ENCODE results near the gene DOCK9. TPM values are rescaled to one million over a fixed set of nuclear protein-coding genes. Genes with fewer than 3 reads are reported as not detected.

The DOCK9 gene
- polyA plus RNA-seq, 1 donor (not counting 4 experiments of a cell fraction or from before 2014, with no cell fraction given): 110 TPM

DNA sequence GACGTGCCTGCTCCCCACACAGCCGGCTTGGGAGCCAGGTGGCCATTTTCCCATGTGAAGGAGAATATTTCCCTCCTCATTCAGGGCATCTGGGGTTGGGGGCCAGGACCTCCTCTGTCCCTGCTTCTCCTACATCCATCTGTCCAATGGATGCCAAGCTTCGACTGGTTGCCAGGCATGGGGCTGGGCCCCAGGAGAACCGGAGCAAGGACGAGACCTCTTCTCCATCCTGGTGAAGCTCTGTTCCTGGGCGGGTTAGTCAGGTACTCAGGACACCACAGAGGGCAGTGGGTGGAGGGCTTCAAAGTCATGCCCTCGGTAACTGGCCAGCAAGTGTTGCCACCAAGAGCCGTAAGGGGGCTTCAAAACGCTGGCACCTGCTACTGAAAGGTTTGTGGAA, 203.1 kb downstream of the DOCK9 start:
- no peaks in the 10 kb centered on the region for H4K20me1 ChIP-seq (ENCODE audit: control insufficient read depth, extremely low read depth, insufficient read depth, low read length)
- H3K27ac ChIP-seq (ENCODE audit: control insufficient read depth, insufficient read depth, low read length): no peak overlapping the region
- dilution Hi-C loops (cut with MboI; ENCODE audit: extremely low pct_ligation_motif_present, low sequenced_read_pairs): no loop called here
- no peak for FAIRE-seq
- H3K4me2 ChIP-seq (ENCODE audit: control insufficient read depth, extremely low read depth, insufficient read depth, low read depth, low read length): no peak overlapping the region
- TF ChIP-seq EZH2 (IDR thresholded peaks at IDR 0.05; ENCODE audit: low read length): no peak
- TF ChIP-seq, protein P1, sequence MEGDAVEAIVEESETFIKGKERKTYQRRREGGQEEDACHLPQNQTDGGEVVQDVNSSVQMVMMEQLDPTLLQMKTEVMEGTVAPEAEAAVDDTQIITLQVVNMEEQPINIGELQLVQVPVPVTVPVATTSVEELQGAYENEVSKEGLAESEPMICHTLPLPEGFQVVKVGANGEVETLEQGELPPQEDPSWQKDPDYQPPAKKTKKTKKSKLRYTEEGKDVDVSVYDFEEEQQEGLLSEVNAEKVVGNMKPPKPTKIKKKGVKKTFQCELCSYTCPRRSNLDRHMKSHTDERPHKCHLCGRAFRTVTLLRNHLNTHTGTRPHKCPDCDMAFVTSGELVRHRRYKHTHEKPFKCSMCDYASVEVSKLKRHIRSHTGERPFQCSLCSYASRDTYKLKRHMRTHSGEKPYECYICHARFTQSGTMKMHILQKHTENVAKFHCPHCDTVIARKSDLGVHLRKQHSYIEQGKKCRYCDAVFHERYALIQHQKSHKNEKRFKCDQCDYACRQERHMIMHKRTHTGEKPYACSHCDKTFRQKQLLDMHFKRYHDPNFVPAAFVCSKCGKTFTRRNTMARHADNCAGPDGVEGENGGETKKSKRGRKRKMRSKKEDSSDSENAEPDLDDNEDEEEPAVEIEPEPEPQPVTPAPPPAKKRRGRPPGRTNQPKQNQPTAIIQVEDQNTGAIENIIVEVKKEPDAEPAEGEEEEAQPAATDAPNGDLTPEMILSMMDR (optimal IDR thresholded peaks at IDR 0.05 in 1 of 3, IDR thresholded peaks at IDR 0.05 in 1 of 3, conservative IDR thresholded peaks at IDR 0.05 in 1 of 3; ENCODE audit: extremely low read depth in 1 of 3, insufficient read depth in 2 of 3, low read length in 3 of 3): no peak
- H3K79me2 ChIP-seq (ENCODE audit: control insufficient read depth, insufficient read depth, low read length): no peaks in the 10 kb centered on the region
- no peak overlapping the region for H3K9ac ChIP-seq (ENCODE audit: control insufficient read depth, extremely low read depth, insufficient read depth, low read length)
- no peak overlapping the region for H3K4me3 ChIP-seq (ENCODE audit: control insufficient read depth in 2 of 3, extremely low read depth in 1 of 3, insufficient read depth in 2 of 3, low read depth in 1 of 3, low read length in 3 of 3)
- H3K27me3 ChIP-seq (ENCODE audit: control insufficient read depth, extremely low read depth, insufficient read depth, low read length): no peaks in the 10 kb centered on the region
- H3K9me1 ChIP-seq (ENCODE audit: control insufficient read depth, extremely low read depth, insufficient read depth, low read length): no peaks in the 10 kb centered on the region
- H3K9me3 ChIP-seq (ENCODE audit: control insufficient read depth, low read depth, low read length): no peaks in the 10 kb centered on the region
- H3K36me3 ChIP-seq (ENCODE audit: control insufficient read depth in 2 of 2, extremely low read depth in 1 of 2, insufficient read depth in 2 of 2, low read length in 2 of 2): no peaks in the 10 kb centered on the region
- H3K4me1 ChIP-seq (ENCODE audit: control insufficient read depth, extremely low read depth, insufficient read depth, low read length): peaks cover 4% of the 10 kb centered on the region
- DNase-seq (ENCODE audit: low read depth, low spot score): no peak
- no peak overlapping the region for H2AFZ ChIP-seq (ENCODE audit: control insufficient read depth, low read length)

DNA sequence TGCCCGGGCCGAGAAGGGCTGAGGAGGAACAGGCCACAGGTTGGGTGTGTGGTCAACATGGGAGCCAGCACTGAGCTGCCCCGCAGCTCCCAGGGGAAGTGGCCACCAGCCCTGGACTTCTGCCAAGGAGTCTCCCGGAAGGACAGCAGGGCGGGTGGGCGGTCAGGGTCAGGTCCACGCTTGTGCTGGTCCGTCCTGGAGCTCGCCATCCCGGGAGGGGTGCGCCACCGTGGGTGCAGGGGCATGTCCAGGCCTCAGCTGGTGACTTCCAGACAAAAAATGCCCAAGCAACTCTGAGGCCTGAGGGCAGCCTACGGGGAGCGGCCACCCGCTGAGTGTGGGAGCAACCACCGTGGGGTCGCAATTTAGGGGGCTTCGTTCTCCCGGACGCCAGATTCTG, 203.9 kb downstream of the DOCK9 start:
- Histone ChIP-seq H3K9me1 (ENCODE audit: control insufficient read depth, extremely low read depth, insufficient read depth, low read length) (no peaks in the 10 kb centered on the region), H4K20me1 (ENCODE audit: control insufficient read depth, extremely low read depth, insufficient read depth, low read length) (no peaks in the 10 kb centered on the region), H3K9ac (ENCODE audit: control insufficient read depth, extremely low read depth, insufficient read depth, low read length) (no peak overlapping the region), H3K79me2 (ENCODE audit: control insufficient read depth, insufficient read depth, low read length) (no peaks in the 10 kb centered on the region), H3K27me3 (ENCODE audit: control insufficient read depth, extremely low read depth, insufficient read depth, low read length) (no peaks in the 10 kb centered on the region), H3K9me3 (ENCODE audit: control insufficient read depth, low read depth, low read length) (no peaks in the 10 kb centered on the region), H3K4me1 (ENCODE audit: control insufficient read depth, extremely low read depth, insufficient read depth, low read length) (peaks cover 4% of the 10 kb centered on the region), H3K27ac (ENCODE audit: control insufficient read depth, insufficient read depth, low read length) (no peak overlapping the region), H2AFZ (ENCODE audit: control insufficient read depth, low read length) (no peak overlapping the region), H3K4me3 (ENCODE audit: control insufficient read depth in 2 of 3, extremely low read depth in 1 of 3, insufficient read depth in 2 of 3, low read depth in 1 of 3, low read length in 3 of 3) (no peak overlapping the region), H3K4me2 (ENCODE audit: control insufficient read depth, extremely low read depth, insufficient read depth, low read depth, low read length) (no peak overlapping the region), H3K36me3 (ENCODE audit: control insufficient read depth in 2 of 2, extremely low read depth in 1 of 2, insufficient read depth in 2 of 2, low read length in 2 of 2) (no peaks in the 10 kb centered on the region)
- no peak for TF ChIP-seq EZH2 (IDR thresholded peaks at IDR 0.05; ENCODE audit: low read length)
- TF ChIP-seq, protein P1 (optimal IDR thresholded peaks at IDR 0.05 in 1 of 3, IDR thresholded peaks at IDR 0.05 in 1 of 3, conservative IDR thresholded peaks at IDR 0.05 in 1 of 3; ENCODE audit: extremely low read depth in 1 of 3, insufficient read depth in 2 of 3, low read length in 3 of 3): no peak
- DNase-seq (ENCODE audit: low read depth, low spot score): no peak
- no peak for FAIRE-seq
- dilution Hi-C loops (cut with MboI; ENCODE audit: extremely low pct_ligation_motif_present, low sequenced_read_pairs): no loop called here

Data from keratinocyte (primary cell).